Spleen (tissue), 11 donors: ENCODE results near the gene FRMPD1. TPM values are rescaled to one million over a fixed set of nuclear protein-coding genes. Genes with fewer than 3 reads are reported as not detected.

Source experiments
- DNase-seq: peaks from one replicate; pipeline ENCODE4 v3.0.0-alpha.2; 2020
- H3K27ac ChIP-seq, 8 donors: fragments of 200-600 bp; sonication (generic) in 7 of 8; 1 replicate in 4 of 8; 2 replicates in 4 of 8; pipeline versions ENCODE4 v1.5.0 to v1.8.0; 2016 to 2021; ENCODE audit warnings: inconsistent platforms in 4 of 8, mild to moderate bottlenecking in 4 of 8, moderate library complexity in 1 of 8
- H3K27me3 ChIP-seq, 7 donors: fragments of 200-600 bp; sonication (generic) in 6 of 7; replicated peaks in 1 of 7; 1 replicate in 4 of 7; 2 replicates in 3 of 7; pipeline versions ENCODE4 v1.5.0 to v1.8.0; 2016 to 2021; ENCODE audit warnings: inconsistent platforms in 3 of 7, mild to moderate bottlenecking in 1 of 7
- H3K36me3 ChIP-seq, 6 donors: fragments of 200-600 bp; sonication (generic) in 5 of 6; 1 replicate in 4 of 6; 2 replicates in 2 of 6; pipeline versions ENCODE4 v1.5.0 to v1.8.0; 2016 to 2021; ENCODE audit warnings: inconsistent platforms in 2 of 6
- H3K4me1 ChIP-seq, 6 donors: fragments of 200-600 bp; sonication (generic) in 5 of 6; 1 replicate in 3 of 6; 2 replicates in 3 of 6; pipeline versions ENCODE4 v1.5.0 to v1.8.0; 2016 to 2021; ENCODE audit warnings: inconsistent platforms in 3 of 6
- H3K4me3 ChIP-seq, 8 donors: fragments of 200-600 bp; sonication (generic) in 7 of 8; 1 replicate in 4 of 8; 2 replicates in 4 of 8; pipeline versions ENCODE4 v1.5.0 to v1.8.0; 2016 to 2021; ENCODE audit warnings: inconsistent platforms in 4 of 8, mild to moderate bottlenecking in 4 of 8, moderate library complexity in 2 of 8
- H3K9me3 ChIP-seq, 8 donors: fragments of 200-600 bp; sonication (generic) in 7 of 8; 1 replicate in 4 of 8; 2 replicates in 4 of 8; pipeline versions ENCODE4 v1.5.0 to v1.8.0; 2016 to 2021; ENCODE audit warnings: inconsistent platforms in 4 of 8
- CTCF ChIP-seq, 11 experiments: fragments of 200-600 bp in 7 of 11; fragments of 450-650 bp in 4 of 11; sonication (generic) in 4 of 11; IDR thresholded peaks in 8 of 11; conservative IDR thresholded peaks in 3 of 11; 1 replicate in 7 of 11; 2 replicates in 4 of 11; pipeline versions ENCODE4 v1.4.0 to v1.8.0; 2016 to 2021; ENCODE audit warnings: antibody characterized with exemption in 11 of 11, inconsistent platforms in 4 of 11, mild to moderate bottlenecking in 1 of 11
- POLR2A ChIP-seq, 3 donors: fragments of 450-650 bp; IDR thresholded peaks; one replicate each; pipeline ENCODE4 v1.5.1; 2017; ENCODE audit warnings: antibody characterized with exemption in 3 of 3, mild to moderate bottlenecking in 1 of 3
- POLR2AphosphoS5 ChIP-seq, 3 donors: sonication (generic); formaldehyde crosslinking; IDR thresholded peaks; one replicate each; pipeline ENCODE4 v1.5.1; 2017; ENCODE audit warnings: antibody characterized with exemption in 3 of 3
- WGBS, 5 donors: extraction: QIAGEN DNeasy Blood & Tissue Kit in 3 of 5; methylation state at CpG; one replicate each; pipeline versions ENCODE4 v1.1.5 to v1.1.7; 2013 to 2018; 5-methylcytosine and 5-hydroxymethylcytosine counted together
- intact Hi-C: fragments of 100-400 bp; cut with DNase I; formaldehyde crosslinking; loops from one replicate; pipeline ENCODE4 v1.15.0; 2023; ENCODE audit warnings: low total_unique reads
- polyA plus RNA-seq, 3 donors: library from polyadenylated mRNA; stranded (reverse); fragments of 200-250 nt; gene quantifications; one replicate each; pipeline ENCODE4 v1.2.1, GENCODE V29; 2013
- total RNA-seq, 7 donors: library from RNA; depleted of rRNA in 3 of 7; stranded (reverse); fragments of >200 nt in 3 of 7; fragmentation: NEBNext Ultra II Directional in 4 of 7; extraction: Animal tissue kit (Norgen Biotek cat#: 25700) in 4 of 7; gene quantifications; one replicate each; pipeline versions ENCODE4 v1.1.0 to v1.2.1, GENCODE V29; 2016 to 2021
- donor health status: healthy with polysubstance abuse.
- donor health status: DM: no; HTN: no; CAD: no; lungs with moderate emphysema.
- donor health status: DM: no; HTN: no; CAD: no.
- donor health status: Bipolar disorder and iron deficiency.
- donor health status: healthy.
- donor health status: DM: no; HTN: no; CAD: no.
- donor health status: DM: yes; HTN: yes; CAD: no.

Gene FRMPD1
- total and polyA plus RNA-seq, 10 donors, result 0.09 to 0.47 (median 0.20) TPM; not detected in 3

DNA sequence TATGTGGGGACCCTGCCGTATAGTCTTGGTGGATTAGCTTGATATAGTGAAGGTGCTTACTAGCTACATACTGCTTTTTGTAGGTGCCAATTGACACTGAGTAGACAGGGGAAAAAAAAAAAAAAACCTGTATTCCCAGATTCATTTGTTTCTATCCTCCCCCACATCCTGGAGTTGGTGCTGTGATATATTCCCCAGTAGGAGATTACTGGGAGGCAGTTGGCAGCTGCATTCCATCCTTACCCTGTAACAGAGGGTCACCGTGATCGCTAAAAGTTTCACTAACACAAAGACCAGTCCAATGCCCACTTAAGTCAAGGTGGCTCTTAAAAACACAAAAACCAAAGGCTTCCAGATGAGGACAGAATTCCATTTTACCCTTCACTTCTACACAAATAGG is 30.9 kb upstream of the FRMPD1 start:
- no peak overlapping the region for H3K27ac ChIP-seq
- DNase-seq, result no peak
- no peaks in the 10 kb centered on the region for H3K4me1 ChIP-seq
- no peaks in the 10 kb centered on the region for H3K9me3 ChIP-seq
- H3K27me3 ChIP-seq, result peaks cover 0 to 5% (median 0%) of the 10 kb centered on the region in 7 donors
- intact Hi-C loops, result no loop called here
- WGBS, 5 donors, result 90 to 97% (median 91%) methylated on average over 3 of the region's 3 CpGs
- no peak overlapping the region for H3K4me3 ChIP-seq
- no peaks in the 10 kb centered on the region for H3K36me3 ChIP-seq
- TF ChIP-seq POLR2AphosphoS5 (IDR thresholded peaks at IDR 0.05) (no peak), POLR2A (IDR thresholded peaks at IDR 0.05) (no peak), CTCF (IDR thresholded peaks at IDR 0.05 in 8 of 11, conservative IDR thresholded peaks at IDR 0.05 in 3 of 11) (no peak)

- peaks cover 0 to 5% (median 0%) of the 10 kb centered on the region in 7 donors for H3K27me3 ChIP-seq
- WGBS, 5 donors, result 89 to 97% (median 91%) methylated on average over 1 of the region's 1 CpG
- intact Hi-C loops, result no loop called here
- no peaks in the 10 kb centered on the region for H3K36me3 ChIP-seq
- no peak for DNase-seq
- no peaks in the 10 kb centered on the region for H3K9me3 ChIP-seq
- H3K27ac ChIP-seq, result no peak overlapping the region
- H3K4me3 ChIP-seq, result no peak overlapping the region
- no peak for TF ChIP-seq CTCF (IDR thresholded peaks at IDR 0.05 in 8 of 11, conservative IDR thresholded peaks at IDR 0.05 in 3 of 11)
- no peaks in the 10 kb centered on the region for H3K4me1 ChIP-seq
Measured at GRCh38 chr9:37620396-37620795, 30.4 kb upstream of the FRMPD1 start.

GRCh38 chr9:37621273-37622121 is 29.3 kb upstream of the FRMPD1 start:
- intact Hi-C loops, result no loop called here

More at GRCh38 chr9:37621273-37622121, 29.3 kb upstream of the FRMPD1 start:
- no peaks in the 10 kb centered on the region for H3K9me3 ChIP-seq
- no peak overlapping the region for H3K4me3 ChIP-seq
- no peak overlapping the region for H3K27ac ChIP-seq
- no peak for DNase-seq
- peaks cover 0 to 5% (median 0%) of the 10 kb centered on the region in 7 donors for H3K27me3 ChIP-seq
- TF ChIP-seq POLR2AphosphoS5 (IDR thresholded peaks at IDR 0.05), result no peak
- no peak for TF ChIP-seq CTCF (IDR thresholded peaks at IDR 0.05 in 8 of 11, conservative IDR thresholded peaks at IDR 0.05 in 3 of 11)
- TF ChIP-seq POLR2A (IDR thresholded peaks at IDR 0.05), result no peak
- 40 to 51% (median 46%) methylated on average over 9 of the region's 9 CpGs for WGBS, 5 donors
- no peaks in the 10 kb centered on the region for H3K36me3 ChIP-seq
- no peaks in the 10 kb centered on the region for H3K4me1 ChIP-seq
